HEK293 (cell line): ENCODE results near the gene RAD50.

Source experiments
- CTCF ChIA-PET: fragments of 350-600 bp; formaldehyde crosslinking; extraction: SDS; loops from one replicate; lab custom pipeline; 2021; ENCODE audit warnings: antibody characterized with exemption; lab: Yijun Ruan, JAX
- POLR2A ChIA-PET: fragments of 300-600 bp; formaldehyde crosslinking; extraction: SDS; loops from one replicate; lab custom pipeline; 2020; ENCODE audit warnings: antibody characterized with exemption, inconsistent platforms; lab: Yijun Ruan, JAX
- H3K27ac ChIP-seq: fragments of 200-500 bp; sonication (Bioruptor generic); 2 replicates; pipeline ENCODE4 v1.5.1; 2014; ENCODE audit warnings: low read depth, low read length, control low read depth, inconsistent platforms; ENCODE audit errors: extremely low read depth
- H3K36me3 ChIP-seq, 2 experiments: fragments of 200-500 bp in 1 of 2; sonication (Bioruptor generic) in 1 of 2; 1 replicate in 1 of 2; 2 replicates in 1 of 2; pipeline ENCODE4 v1.5.1; 2014 to 2017; ENCODE audit warnings: inconsistent platforms in 2 of 2, low read length in 2 of 2; ENCODE audit not compliant: control insufficient read depth in 2 of 2, insufficient read depth in 1 of 2
- H3K4me1 ChIP-seq: fragments of 200-500 bp; sonication (Bioruptor generic); 2 replicates; pipeline ENCODE4 v1.5.1; 2014; ENCODE audit warnings: mild to moderate bottlenecking, low read length, inconsistent platforms; ENCODE audit not compliant: control insufficient read depth, insufficient read depth
- H3K4me3 ChIP-seq: 2 replicates; pipeline ENCODE4 v1.5.1; 2011; ENCODE audit warnings: low read depth, mild to moderate bottlenecking, control low read depth, low read length, moderate library complexity
- H3K9me3 ChIP-seq: fragments of 200-500 bp; sonication (Bioruptor generic); 2 replicates; pipeline ENCODE4 v1.5.1; 2014; ENCODE audit warnings: low read depth, low read length, inconsistent platforms; ENCODE audit not compliant: control insufficient read depth, insufficient read depth
- BCL11A ChIP-seq: fragments of 450-650 bp; formaldehyde crosslinking; IDR thresholded peaks from 2 replicates; pipeline ENCODE4 v1.5.1; 2016; ENCODE audit warnings: low read depth, missing biosample characterization, missing genetic modification characterization
- BCL11B ChIP-seq: fragments of 450-650 bp; formaldehyde crosslinking; IDR thresholded peaks from 2 replicates; pipeline ENCODE4 v1.5.1; 2016; ENCODE audit warnings: low read depth, missing biosample characterization, missing genetic modification characterization
- EGR2 ChIP-seq: fragments of 450-650 bp; formaldehyde crosslinking; IDR thresholded peaks from 2 replicates; pipeline ENCODE4 v1.5.1; 2016; ENCODE audit warnings: low read depth, missing biosample characterization, missing genetic modification characterization
- REPIN1 ChIP-seq: fragments of 450-650 bp; formaldehyde crosslinking; IDR thresholded peaks from 2 replicates; pipeline ENCODE4 v1.5.1; 2017; ENCODE audit warnings: missing biosample characterization, missing genetic modification characterization, low read depth
- SCRT2 ChIP-seq: fragments of 450-650 bp; formaldehyde crosslinking; IDR thresholded peaks from 2 replicates; pipeline ENCODE4 v1.5.1; 2016; ENCODE audit warnings: missing biosample characterization, missing genetic modification characterization
- SP3 ChIP-seq: fragments of 450-650 bp; formaldehyde crosslinking; IDR thresholded peaks from 2 replicates; pipeline ENCODE4 v1.5.1; 2016; ENCODE audit warnings: missing biosample characterization, missing genetic modification characterization
- ZBTB48 ChIP-seq: fragments of 450-650 bp; formaldehyde crosslinking; IDR thresholded peaks from 2 replicates; pipeline ENCODE4 v1.5.1; 2016; ENCODE audit warnings: missing biosample characterization, missing genetic modification characterization
- ZFP41 ChIP-seq: fragments of 450-650 bp; formaldehyde crosslinking; IDR thresholded peaks from 2 replicates; pipeline ENCODE4 v1.5.1; 2016; ENCODE audit warnings: missing biosample characterization, missing genetic modification characterization, borderline replicate concordance
- ZNF174 ChIP-seq: fragments of 450-650 bp; formaldehyde crosslinking; IDR thresholded peaks from 2 replicates; pipeline ENCODE4 v1.5.0; 2017; ENCODE audit warnings: missing biosample characterization, mild to moderate bottlenecking, missing genetic modification characterization
- ZNF19 ChIP-seq: fragments of 450-650 bp; formaldehyde crosslinking; IDR thresholded peaks from 2 replicates; pipeline ENCODE4; 2016; ENCODE audit warnings: missing biosample characterization, missing genetic modification characterization, low read depth
- ZNF221 ChIP-seq: fragments of 450-650 bp; formaldehyde crosslinking; IDR thresholded peaks from 2 replicates; pipeline ENCODE4 v1.5.1; 2017; ENCODE audit warnings: missing biosample characterization, missing genetic modification characterization, borderline replicate concordance
- ZNF223 ChIP-seq: fragments of 450-650 bp; formaldehyde crosslinking; IDR thresholded peaks from 2 replicates; pipeline ENCODE4 v1.5.1; 2016; ENCODE audit warnings: missing biosample characterization, missing genetic modification characterization
- ZNF23 ChIP-seq: fragments of 450-650 bp; formaldehyde crosslinking; IDR thresholded peaks from 2 replicates; pipeline ENCODE4 v1.5.1; 2016; ENCODE audit warnings: missing biosample characterization, missing genetic modification characterization, borderline replicate concordance
- ZNF239 ChIP-seq: fragments of 450-650 bp; formaldehyde crosslinking; IDR thresholded peaks from 2 replicates; pipeline ENCODE4 v1.5.1; 2016; ENCODE audit warnings: missing biosample characterization, missing genetic modification characterization
- ZNF423 ChIP-seq: fragments of 450-650 bp; formaldehyde crosslinking; IDR thresholded peaks from 2 replicates; pipeline ENCODE4 v1.5.1; 2016; ENCODE audit warnings: missing biosample characterization, missing genetic modification characterization
- ZNF555 ChIP-seq: fragments of 450-650 bp; formaldehyde crosslinking; conservative IDR thresholded peaks from 2 replicates; pipeline ENCODE4 v1.5.1; 2017; ENCODE audit warnings: missing biosample characterization, mild to moderate bottlenecking, missing genetic modification characterization, inconsistent platforms
- ZNF561 ChIP-seq: fragments of 450-650 bp; IDR thresholded peaks from 2 replicates; pipeline ENCODE4 v1.5.1; 2018; ENCODE audit warnings: missing biosample characterization, missing genetic modification characterization, borderline replicate concordance
- ZNF585B ChIP-seq: fragments of 450-650 bp; formaldehyde crosslinking; IDR thresholded peaks from 2 replicates; pipeline ENCODE4 v1.5.1; 2016; ENCODE audit warnings: missing biosample characterization, missing genetic modification characterization
- ZNF670 ChIP-seq: fragments of 450-650 bp; formaldehyde crosslinking; IDR thresholded peaks from 2 replicates; pipeline ENCODE4 v1.5.1; 2016; ENCODE audit warnings: missing biosample characterization, missing genetic modification characterization, low read depth
- ZNF777 ChIP-seq: fragments of 450-650 bp; formaldehyde crosslinking; IDR thresholded peaks from 2 replicates; pipeline ENCODE4 v1.5.1; 2017; ENCODE audit warnings: missing biosample characterization, missing genetic modification characterization, borderline replicate concordance
- TF ChIP-seq, protein P1 (sequence below): fragments of 450-650 bp; formaldehyde crosslinking; IDR thresholded peaks from 2 replicates; pipeline ENCODE4 v1.5.1; 2016; ENCODE audit warnings: missing biosample characterization, missing genetic modification characterization
- TF ChIP-seq, protein P2 (sequence below): fragments of 450-650 bp; formaldehyde crosslinking; IDR thresholded peaks from 2 replicates; pipeline ENCODE4 v1.5.0; 2017; ENCODE audit warnings: missing biosample characterization, missing genetic modification characterization, borderline replicate concordance
- TF ChIP-seq, protein P3 (sequence below): fragments of 450-650 bp; formaldehyde crosslinking; IDR thresholded peaks from 2 replicates; pipeline ENCODE4 v1.5.1; 2016; ENCODE audit warnings: missing biosample characterization, missing genetic modification characterization
- TF ChIP-seq, protein P4 (sequence below): fragments of 450-650 bp; formaldehyde crosslinking; conservative IDR thresholded peaks from 2 replicates; pipeline ENCODE4 v1.5.1; 2016; ENCODE audit warnings: low read depth, missing biosample characterization, missing genetic modification characterization

RAD50 gene

DNA sequence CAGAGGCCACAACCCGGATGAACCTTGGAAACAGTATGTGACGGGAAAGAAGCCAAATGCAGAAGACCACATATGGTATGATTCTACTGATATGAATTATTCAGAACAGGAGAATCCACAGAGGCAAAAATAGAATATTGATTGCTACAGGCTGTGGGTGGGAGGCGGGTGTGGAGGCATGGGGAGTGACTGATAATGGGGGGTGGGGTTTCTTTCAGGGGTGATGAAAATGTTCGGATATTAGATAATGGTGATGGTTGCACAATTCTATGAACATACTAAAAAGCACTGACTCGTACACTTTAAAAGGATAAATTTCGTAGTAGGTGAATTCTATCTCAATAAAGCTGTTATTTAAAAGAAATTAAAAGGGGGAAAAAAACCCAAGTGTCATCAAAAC is 127.7 kb downstream of the RAD50 start (continued):
- TF ChIP-seq, protein P1, sequence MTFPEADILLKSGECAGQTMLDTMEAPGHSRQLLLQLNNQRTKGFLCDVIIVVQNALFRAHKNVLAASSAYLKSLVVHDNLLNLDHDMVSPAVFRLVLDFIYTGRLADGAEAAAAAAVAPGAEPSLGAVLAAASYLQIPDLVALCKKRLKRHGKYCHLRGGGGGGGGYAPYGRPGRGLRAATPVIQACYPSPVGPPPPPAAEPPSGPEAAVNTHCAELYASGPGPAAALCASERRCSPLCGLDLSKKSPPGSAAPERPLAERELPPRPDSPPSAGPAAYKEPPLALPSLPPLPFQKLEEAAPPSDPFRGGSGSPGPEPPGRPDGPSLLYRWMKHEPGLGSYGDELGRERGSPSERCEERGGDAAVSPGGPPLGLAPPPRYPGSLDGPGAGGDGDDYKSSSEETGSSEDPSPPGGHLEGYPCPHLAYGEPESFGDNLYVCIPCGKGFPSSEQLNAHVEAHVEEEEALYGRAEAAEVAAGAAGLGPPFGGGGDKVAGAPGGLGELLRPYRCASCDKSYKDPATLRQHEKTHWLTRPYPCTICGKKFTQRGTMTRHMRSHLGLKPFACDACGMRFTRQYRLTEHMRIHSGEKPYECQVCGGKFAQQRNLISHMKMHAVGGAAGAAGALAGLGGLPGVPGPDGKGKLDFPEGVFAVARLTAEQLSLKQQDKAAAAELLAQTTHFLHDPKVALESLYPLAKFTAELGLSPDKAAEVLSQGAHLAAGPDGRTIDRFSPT (tag by site-specific recombination): no peak
- TF ChIP-seq ZNF585B (tag by site-specific recombination): no peak
- no peak for TF ChIP-seq ZNF555 (tag by site-specific recombination)

DNA sequence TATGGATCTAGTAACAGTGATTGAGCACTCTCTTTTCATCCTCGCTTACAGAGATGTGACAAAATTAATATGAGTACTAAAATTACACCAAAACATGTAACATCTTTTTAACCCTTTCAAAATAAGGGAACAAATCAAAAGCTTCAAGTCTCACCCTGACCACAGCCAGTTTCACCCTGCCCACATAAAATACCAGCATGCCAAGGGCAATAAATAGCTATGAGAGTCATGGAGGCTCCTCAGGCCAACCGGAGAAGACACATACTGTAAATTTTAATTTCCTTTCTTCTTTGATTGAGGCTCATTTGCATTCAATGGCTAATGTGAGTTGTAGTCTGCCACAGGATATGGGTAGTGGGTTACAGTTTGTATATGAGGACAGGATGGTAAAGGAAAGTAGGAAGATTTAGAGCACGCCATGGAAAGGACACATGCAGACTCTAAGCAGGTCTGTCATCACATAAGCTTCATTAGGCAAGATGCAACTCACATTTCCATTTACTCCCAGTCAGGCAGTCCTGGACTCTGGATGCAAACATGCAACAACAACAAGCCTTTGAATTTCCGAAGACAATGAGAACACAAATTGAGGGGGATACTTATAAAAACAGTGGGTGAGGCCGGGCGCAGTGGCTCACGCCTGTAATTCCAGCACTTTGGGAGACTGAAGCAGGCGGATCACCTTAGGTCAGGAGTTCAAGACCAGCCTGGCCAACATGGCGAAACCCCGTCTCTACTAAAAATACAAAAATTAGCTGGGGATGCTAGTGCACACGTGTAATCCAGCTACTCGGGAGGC is 128.3 kb downstream of the RAD50 start:
- POLR2A ChIA-PET: no interaction called here
- TF ChIP-seq SCRT2 (tag by site-specific recombination) (no peak), ZBTB48 (tag by site-specific recombination) (no peak), BCL11A (no peak), ZNF223 (tag by site-specific recombination) (no peak), ZNF221 (tag by site-specific recombination) (no peak), ZNF19 (no peak), ZNF670 (tag by site-specific recombination) (no peak), ZNF777 (tag by site-specific recombination) (no peak), ZNF561 (tag by site-specific recombination) (no peak), SP3 (tag by site-specific recombination) (no peak), BCL11B (no peak), ZNF174 (tag by site-specific recombination) (no peak)
- TF ChIP-seq, protein P2, sequence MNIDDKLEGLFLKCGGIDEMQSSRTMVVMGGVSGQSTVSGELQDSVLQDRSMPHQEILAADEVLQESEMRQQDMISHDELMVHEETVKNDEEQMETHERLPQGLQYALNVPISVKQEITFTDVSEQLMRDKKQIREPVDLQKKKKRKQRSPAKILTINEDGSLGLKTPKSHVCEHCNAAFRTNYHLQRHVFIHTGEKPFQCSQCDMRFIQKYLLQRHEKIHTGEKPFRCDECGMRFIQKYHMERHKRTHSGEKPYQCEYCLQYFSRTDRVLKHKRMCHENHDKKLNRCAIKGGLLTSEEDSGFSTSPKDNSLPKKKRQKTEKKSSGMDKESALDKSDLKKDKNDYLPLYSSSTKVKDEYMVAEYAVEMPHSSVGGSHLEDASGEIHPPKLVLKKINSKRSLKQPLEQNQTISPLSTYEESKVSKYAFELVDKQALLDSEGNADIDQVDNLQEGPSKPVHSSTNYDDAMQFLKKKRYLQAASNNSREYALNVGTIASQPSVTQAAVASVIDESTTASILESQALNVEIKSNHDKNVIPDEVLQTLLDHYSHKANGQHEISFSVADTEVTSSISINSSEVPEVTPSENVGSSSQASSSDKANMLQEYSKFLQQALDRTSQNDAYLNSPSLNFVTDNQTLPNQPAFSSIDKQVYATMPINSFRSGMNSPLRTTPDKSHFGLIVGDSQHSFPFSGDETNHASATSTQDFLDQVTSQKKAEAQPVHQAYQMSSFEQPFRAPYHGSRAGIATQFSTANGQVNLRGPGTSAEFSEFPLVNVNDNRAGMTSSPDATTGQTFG (tag by site-specific recombination): no peak
- TF ChIP-seq, protein P3, sequence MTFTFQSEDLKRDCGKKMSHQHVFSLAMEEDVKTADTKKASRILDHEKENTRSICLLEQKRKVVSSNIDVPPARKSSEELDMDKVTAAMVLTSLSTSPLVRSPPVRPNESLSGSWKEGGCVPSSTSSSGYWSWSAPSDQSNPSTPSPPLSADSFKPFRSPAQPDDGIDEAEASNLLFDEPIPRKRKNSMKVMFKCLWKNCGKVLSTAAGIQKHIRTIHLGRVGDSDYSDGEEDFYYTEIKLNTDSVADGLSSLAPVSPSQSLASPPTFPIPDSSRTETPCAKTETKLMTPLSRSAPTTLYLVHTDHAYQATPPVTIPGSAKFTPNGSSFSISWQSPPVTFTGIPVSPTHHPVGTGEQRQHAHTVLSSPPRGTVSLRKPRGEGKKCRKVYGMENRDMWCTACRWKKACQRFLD: no peak
- Histone ChIP-seq H3K4me3 (no peak overlapping the region), H3K4me1 (peaks cover 4% of the 10 kb centered on the region), H3K27ac (no peak overlapping the region), H3K36me3 (no peaks in the 10 kb centered on the region), H3K9me3 (no peaks in the 10 kb centered on the region)
- CTCF ChIA-PET: interaction anchor here (0.7 to 0.9 kb wide), 2 partner anchors 79 to 158 kb away, joined by 3 read pairs; no protein-coding TSS in a partner anchor

DNA sequence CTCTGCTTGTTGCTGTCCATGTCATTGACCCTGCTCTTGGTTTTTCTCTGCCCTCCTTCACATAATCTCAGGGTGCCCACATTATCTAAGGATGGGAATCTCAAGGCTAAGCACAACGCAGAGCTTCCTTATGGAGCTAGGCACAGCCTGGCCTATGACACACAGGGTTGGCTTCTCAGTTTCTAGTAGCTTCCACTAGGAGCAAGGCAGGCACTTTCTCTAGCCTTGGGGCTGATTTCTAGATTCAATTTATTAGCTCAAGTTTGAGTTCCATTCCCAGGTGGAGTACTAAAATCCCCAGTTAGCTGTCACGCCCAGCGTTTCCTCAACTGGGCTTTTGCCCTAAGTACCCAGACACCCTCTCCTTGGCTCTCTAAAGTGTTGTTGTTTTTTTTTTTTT is 129.4 kb downstream of the RAD50 start:
- peaks cover 4% of the 10 kb centered on the region for H3K4me1 ChIP-seq
- H3K27ac ChIP-seq: no peak overlapping the region
- H3K36me3 ChIP-seq: no peaks in the 10 kb centered on the region; a peak in 1 of 3 replicates
- ChIA-PET POLR2A (interaction anchor here (0.7 kb wide), 1 partner anchor 22 kb away, joined by 5 read pairs; no protein-coding TSS in a partner anchor), CTCF (interaction anchor here (1.1 kb wide), 1 partner anchor 100 kb away, joined by 3 read pairs; no protein-coding TSS in a partner anchor)
- no peak overlapping the region for H3K4me3 ChIP-seq
- H3K9me3 ChIP-seq: no peaks in the 10 kb centered on the region
- no peak for TF ChIP-seq ZNF23
- no peak for TF ChIP-seq ZNF561 (tag by site-specific recombination)
- no peak for TF ChIP-seq ZNF423 (tag by site-specific recombination)
- TF ChIP-seq, protein P4, sequence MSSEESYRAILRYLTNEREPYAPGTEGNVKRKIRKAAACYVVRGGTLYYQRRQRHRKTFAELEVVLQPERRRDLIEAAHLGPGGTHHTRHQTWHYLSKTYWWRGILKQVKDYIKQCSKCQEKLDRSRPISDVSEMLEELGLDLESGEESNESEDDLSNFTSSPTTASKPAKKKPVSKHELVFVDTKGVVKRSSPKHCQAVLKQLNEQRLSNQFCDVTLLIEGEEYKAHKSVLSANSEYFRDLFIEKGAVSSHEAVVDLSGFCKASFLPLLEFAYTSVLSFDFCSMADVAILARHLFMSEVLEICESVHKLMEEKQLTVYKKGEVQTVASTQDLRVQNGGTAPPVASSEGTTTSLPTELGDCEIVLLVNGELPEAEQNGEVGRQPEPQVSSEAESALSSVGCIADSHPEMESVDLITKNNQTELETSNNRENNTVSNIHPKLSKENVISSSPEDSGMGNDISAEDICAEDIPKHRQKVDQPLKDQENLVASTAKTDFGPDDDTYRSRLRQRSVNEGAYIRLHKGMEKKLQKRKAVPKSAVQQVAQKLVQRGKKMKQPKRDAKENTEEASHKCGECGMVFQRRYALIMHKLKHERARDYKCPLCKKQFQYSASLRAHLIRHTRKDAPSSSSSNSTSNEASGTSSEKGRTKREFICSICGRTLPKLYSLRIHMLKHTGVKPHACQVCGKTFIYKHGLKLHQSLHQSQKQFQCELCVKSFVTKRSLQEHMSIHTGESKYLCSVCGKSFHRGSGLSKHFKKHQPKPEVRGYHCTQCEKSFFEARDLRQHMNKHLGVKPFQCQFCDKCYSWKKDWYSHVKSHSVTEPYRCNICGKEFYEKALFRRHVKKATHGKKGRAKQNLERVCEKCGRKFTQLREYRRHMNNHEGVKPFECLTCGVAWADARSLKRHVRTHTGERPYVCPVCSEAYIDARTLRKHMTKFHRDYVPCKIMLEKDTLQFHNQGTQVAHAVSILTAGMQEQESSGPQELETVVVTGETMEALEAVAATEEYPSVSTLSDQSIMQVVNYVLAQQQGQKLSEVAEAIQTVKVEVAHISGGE (tag by site-specific recombination): no peak
- TF ChIP-seq ZNF174 (tag by site-specific recombination): no peak
- TF ChIP-seq EGR2 (tag by site-specific recombination): no peak
- no peak for TF ChIP-seq REPIN1 (tag by site-specific recombination)
- TF ChIP-seq ZNF239 (tag by site-specific recombination): no peak
- TF ChIP-seq ZFP41 (tag by site-specific recombination): no peak
